ENCODE results near the gene XPO1. TPM values are rescaled to one million over a fixed set of nuclear protein-coding genes. Genes with fewer than 3 reads are reported as not detected.

The XPO1 gene
- total RNA-seq, 2 experiments from 2014 or later: 197 to 208 TPM

Other genes starting within 250 kb of the XPO1 start
- gene USP34, start 67.3 kb downstream of the XPO1 start, total RNA-seq: 100 to 1,000 TPM; 109 to 111 TPM

All from activated naive CD8-positive, alpha-beta T cell treated with anti-CD3 and anti-CD28 coated beads, Interleukin-2, amount 10 ng/mL, durations not matched to agents 7 days and 5 days (primary cell).